K562 (cell line): Measurements from ENCODE around the gene VPS11. TPM values are rescaled to one million over a fixed set of nuclear protein-coding genes. Genes with fewer than 3 reads are reported as not detected.

Source experiments
- BRD4 ChIP-seq: fragments of 200-600 bp; sonication (generic); IDR thresholded peaks from 2 replicates; pipeline ENCODE4 v1.6.1; 2017; ENCODE audit warnings: inconsistent platforms
- CBFA2T3 ChIP-seq: fragments of 450-650 bp; IDR thresholded peaks from 2 replicates; pipeline ENCODE4 v1.6.1; 2017
- CXXC5 ChIP-seq: fragments of 250-450 bp; sonication (Bioruptor Pico); IDR thresholded peaks from 2 replicates; pipeline ENCODE4 v1.8.0; 2022; ENCODE audit warnings: inconsistent platforms, mild to moderate bottlenecking, moderate library complexity
- DMBX1 ChIP-seq: fragments of 250-450 bp; sonication (Bioruptor Pico); IDR thresholded peaks from 2 replicates; pipeline ENCODE4 v1.8.0; 2022; ENCODE audit warnings: inconsistent platforms, mild to moderate bottlenecking, moderate library complexity, borderline replicate concordance
- ELF4 ChIP-seq: fragments of 450-650 bp; formaldehyde crosslinking; IDR thresholded peaks from 2 replicates; pipeline ENCODE4 v1.4.0; 2022; ENCODE audit warnings: missing genetic modification characterization
- FUS ChIP-seq: fragments of 200-400 bp; formaldehyde crosslinking; optimal IDR thresholded peaks from 2 replicates; pipeline ENCODE3; 2017; ENCODE audit warnings: low read depth, low read length
- KLF6 ChIP-seq: fragments of 250-450 bp; sonication (Bioruptor Pico); IDR thresholded peaks from 2 replicates; pipeline ENCODE4 v1.4.0; 2020; ENCODE audit warnings: mild to moderate bottlenecking, moderate library complexity, borderline replicate concordance
- POLR3G ChIP-seq: IDR thresholded peaks from 2 replicates; pipeline ENCODE4 v1.6.1; 2011; ENCODE audit not compliant: insufficient read length, insufficient replicate concordance; ENCODE audit errors: extremely low read depth
- RB1 ChIP-seq: fragments of 450-650 bp; IDR thresholded peaks from 2 replicates; pipeline ENCODE4 v1.6.1; 2017; ENCODE audit warnings: low read depth, mild to moderate bottlenecking
- RBFOX2 ChIP-seq: fragments of 200-400 bp; formaldehyde crosslinking; IDR thresholded peaks from 2 replicates; pipeline ENCODE4 v1.6.1; 2017; ENCODE audit warnings: low read depth, mild to moderate bottlenecking, low read length, moderate library complexity
- TBL1XR1 ChIP-seq, 2 experiments: IDR thresholded peaks; 2 replicates each; pipeline ENCODE4 v1.6.1; 2012; ENCODE audit warnings: improper control_type of control experiment in 2 of 2, low read length in 2 of 2, mild to moderate bottlenecking in 1 of 2
- TEAD4 ChIP-seq, 2 experiments: sonication (generic) in 1 of 2; formaldehyde crosslinking in 1 of 2; IDR thresholded peaks; 2 replicates each; pipeline versions ENCODE4 v1.6.1 to v1.8.0; 2012 to 2022; ENCODE audit warnings: borderline replicate concordance in 1 of 2, inconsistent platforms in 1 of 2, low read length in 1 of 2, mild to moderate bottlenecking in 1 of 2, missing genetic modification reagents in 1 of 2
- ZEB2 ChIP-seq: fragments of 450-650 bp; IDR thresholded peaks from 2 replicates; pipeline ENCODE4 v1.6.1; 2016
- ZNF316 ChIP-seq: fragments of 450-650 bp; IDR thresholded peaks from 2 replicates; pipeline ENCODE4 v1.6.1; 2016
- polyA plus RNA-seq, 8 experiments: library from polyadenylated mRNA; depleted of rRNA in 4 of 8; stranded (reverse) in 5 of 8; unstranded in 3 of 8; fragments of >200 nt; fragmentation: Nextera tagmentation in 2 of 8; fragmentation: Illumina TruSeq in 1 of 8; extraction: Ambion mirVana in 2 of 8; extraction: Trizol in 1 of 8; gene quantifications; 2 replicates each; pipeline versions ENCODE4 v1.2.1 to v1.2.3, GENCODE V29; 2011 to 2014; ENCODE audit warnings: inconsistent platforms in 1 of 8, missing spikeins in 1 of 8
- total RNA-seq, 7 experiments: library from RNA; depleted of rRNA in 6 of 7; stranded (reverse); fragments of >200 nt in 6 of 7; fragmentation: Illumina TruSeq in 2 of 7; extraction: Trizol in 2 of 7; gene quantifications; 2 replicates each; pipeline versions ENCODE4 v1.2.1 to v1.2.3, GENCODE V29; 2011 to 2021; ENCODE audit warnings: low replicate concordance in 1 of 7
- TF ChIP-seq, protein P1 (sequence below): fragments of 250-450 bp; sonication (Bioruptor Pico); IDR thresholded peaks from 2 replicates; pipeline ENCODE4 v1.8.0; 2021; ENCODE audit warnings: borderline replicate concordance, mild to moderate bottlenecking, moderate library complexity; ENCODE audit not compliant: poor library complexity, severe bottlenecking
- TF ChIP-seq, protein P2 (sequence below), 2 experiments: fragments of 450-650 bp; formaldehyde crosslinking in 1 of 2; IDR thresholded peaks; 2 replicates each; pipeline versions ENCODE4 v1.4.0 to v1.6.1; 2014 to 2020; ENCODE audit warnings: mild to moderate bottlenecking in 2 of 2, borderline replicate concordance in 1 of 2, low read depth in 1 of 2
- TF ChIP-seq, protein P3 (sequence below): sonication (generic); formaldehyde crosslinking; IDR thresholded peaks from 2 replicates; pipeline ENCODE4 v1.8.0; 2022; ENCODE audit warnings: missing genetic modification reagents, mild to moderate bottlenecking, borderline replicate concordance

VPS11 gene
- total and polyA plus RNA-seq, 9 of the 15 experiments (the other 6 are each of a cell fraction or from before 2014, with no cell fraction given), result 14.1 to 35.5 (median 27.5) TPM

DNA sequence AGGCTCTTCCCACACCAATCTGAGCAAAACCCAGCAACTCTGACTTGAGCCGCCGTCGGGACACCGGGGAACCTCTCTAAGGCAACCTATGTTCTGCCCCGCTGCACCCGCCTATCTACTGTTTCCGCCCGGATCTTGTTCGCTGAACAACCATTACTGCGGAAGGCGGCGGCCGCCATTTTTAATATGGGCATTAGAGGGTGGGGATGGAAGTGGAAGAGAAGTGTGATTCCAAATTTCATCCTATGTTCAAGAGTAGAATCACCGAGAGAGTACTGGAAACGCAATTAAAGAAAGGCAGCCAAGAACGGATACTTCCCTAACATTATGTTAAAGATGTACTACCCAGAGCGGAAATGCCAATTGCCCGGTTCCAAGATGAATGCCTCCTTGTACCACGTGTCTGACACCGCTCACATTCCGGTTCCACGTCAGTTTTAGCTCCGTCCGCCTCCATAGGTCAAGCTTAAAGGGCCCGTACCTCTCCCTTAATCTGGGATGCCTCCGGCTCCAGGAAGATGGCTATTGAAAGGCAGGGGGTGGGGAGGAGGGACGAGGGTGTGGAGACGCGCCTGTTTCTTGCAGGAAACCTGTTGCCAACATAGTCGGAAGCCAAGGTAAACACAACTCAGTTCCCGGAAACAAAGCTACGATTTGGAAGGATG, 34.3 kb downstream of the VPS11 start, which contains the start of gene DPAGT1 (continued):
- TF ChIP-seq, protein P1, sequence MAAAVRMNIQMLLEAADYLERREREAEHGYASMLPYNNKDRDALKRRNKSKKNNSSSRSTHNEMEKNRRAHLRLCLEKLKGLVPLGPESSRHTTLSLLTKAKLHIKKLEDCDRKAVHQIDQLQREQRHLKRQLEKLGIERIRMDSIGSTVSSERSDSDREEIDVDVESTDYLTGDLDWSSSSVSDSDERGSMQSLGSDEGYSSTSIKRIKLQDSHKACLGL, result peak; percentile 96
- TF ChIP-seq KLF6 (CRISPR knock-in tag) (peak; percentile 79; the same call in 1 of the 2 replicates), POLR3G (no peak), RB1 (peak; percentile 32; the same call in 1 of the 2 replicates), CBFA2T3 (no peak), DMBX1 (CRISPR knock-in tag) (peak; percentile 60; the same call in 1 of the 2 replicates), RBFOX2 (peak; percentile 52), ELF4 (CRISPR knock-in tag) (peak; percentile 70; the same call in 1 of the 2 replicates), TEAD4 (IDR thresholded peaks at IDR 0.05; ENCODE audit: low read length) (peak; percentile 82), TEAD4 (CRISPR knock-in tag; IDR thresholded peaks at IDR 0.05; ENCODE audit: borderline replicate concordance) (no peak), TBL1XR1 (IDR thresholded peaks at IDR 0.05; ENCODE audit: low read length in 2 of 2) (peak in 1 of 2 experiments; percentile 7; a peak in 1 of 4 replicates), BRD4 (no peak), CXXC5 (CRISPR knock-in tag) (peak; percentile 70), ZNF316 (no peak), FUS (no peak), ZEB2 (peak; percentile 88)
- TF ChIP-seq, protein P2, sequence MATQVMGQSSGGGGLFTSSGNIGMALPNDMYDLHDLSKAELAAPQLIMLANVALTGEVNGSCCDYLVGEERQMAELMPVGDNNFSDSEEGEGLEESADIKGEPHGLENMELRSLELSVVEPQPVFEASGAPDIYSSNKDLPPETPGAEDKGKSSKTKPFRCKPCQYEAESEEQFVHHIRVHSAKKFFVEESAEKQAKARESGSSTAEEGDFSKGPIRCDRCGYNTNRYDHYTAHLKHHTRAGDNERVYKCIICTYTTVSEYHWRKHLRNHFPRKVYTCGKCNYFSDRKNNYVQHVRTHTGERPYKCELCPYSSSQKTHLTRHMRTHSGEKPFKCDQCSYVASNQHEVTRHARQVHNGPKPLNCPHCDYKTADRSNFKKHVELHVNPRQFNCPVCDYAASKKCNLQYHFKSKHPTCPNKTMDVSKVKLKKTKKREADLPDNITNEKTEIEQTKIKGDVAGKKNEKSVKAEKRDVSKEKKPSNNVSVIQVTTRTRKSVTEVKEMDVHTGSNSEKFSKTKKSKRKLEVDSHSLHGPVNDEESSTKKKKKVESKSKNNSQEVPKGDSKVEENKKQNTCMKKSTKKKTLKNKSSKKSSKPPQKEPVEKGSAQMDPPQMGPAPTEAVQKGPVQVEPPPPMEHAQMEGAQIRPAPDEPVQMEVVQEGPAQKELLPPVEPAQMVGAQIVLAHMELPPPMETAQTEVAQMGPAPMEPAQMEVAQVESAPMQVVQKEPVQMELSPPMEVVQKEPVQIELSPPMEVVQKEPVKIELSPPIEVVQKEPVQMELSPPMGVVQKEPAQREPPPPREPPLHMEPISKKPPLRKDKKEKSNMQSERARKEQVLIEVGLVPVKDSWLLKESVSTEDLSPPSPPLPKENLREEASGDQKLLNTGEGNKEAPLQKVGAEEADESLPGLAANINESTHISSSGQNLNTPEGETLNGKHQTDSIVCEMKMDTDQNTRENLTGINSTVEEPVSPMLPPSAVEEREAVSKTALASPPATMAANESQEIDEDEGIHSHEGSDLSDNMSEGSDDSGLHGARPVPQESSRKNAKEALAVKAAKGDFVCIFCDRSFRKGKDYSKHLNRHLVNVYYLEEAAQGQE (IDR thresholded peaks at IDR 0.05; ENCODE audit: borderline replicate concordance), result peak; percentile 38
- TF ChIP-seq, protein P2 (CRISPR knock-in tag; IDR thresholded peaks at IDR 0.05; ENCODE audit: low read depth), result no peak
- TF ChIP-seq, protein P3, sequence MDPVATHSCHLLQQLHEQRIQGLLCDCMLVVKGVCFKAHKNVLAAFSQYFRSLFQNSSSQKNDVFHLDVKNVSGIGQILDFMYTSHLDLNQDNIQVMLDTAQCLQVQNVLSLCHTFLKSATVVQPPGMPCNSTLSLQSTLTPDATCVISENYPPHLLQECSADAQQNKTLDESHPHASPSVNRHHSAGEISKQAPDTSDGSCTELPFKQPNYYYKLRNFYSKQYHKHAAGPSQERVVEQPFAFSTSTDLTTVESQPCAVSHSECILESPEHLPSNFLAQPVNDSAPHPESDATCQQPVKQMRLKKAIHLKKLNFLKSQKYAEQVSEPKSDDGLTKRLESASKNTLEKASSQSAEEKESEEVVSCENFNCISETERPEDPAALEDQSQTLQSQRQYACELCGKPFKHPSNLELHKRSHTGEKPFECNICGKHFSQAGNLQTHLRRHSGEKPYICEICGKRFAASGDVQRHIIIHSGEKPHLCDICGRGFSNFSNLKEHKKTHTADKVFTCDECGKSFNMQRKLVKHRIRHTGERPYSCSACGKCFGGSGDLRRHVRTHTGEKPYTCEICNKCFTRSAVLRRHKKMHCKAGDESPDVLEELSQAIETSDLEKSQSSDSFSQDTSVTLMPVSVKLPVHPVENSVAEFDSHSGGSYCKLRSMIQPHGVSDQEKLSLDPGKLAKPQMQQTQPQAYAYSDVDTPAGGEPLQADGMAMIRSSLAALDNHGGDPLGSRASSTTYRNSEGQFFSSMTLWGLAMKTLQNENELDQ, result no peak
